Mucosa of stomach (tissue), 1 donor: Measurements from ENCODE around the gene PPP2R2D.

ENCODE experiments used
- H3K27me3 ChIP-seq: one replicate; pipeline ENCODE4 v1.7.0; 2013; ENCODE audit warnings: mild to moderate bottlenecking, low read length; ENCODE audit not compliant: control insufficient read depth, insufficient read depth
- H3K36me3 ChIP-seq: one replicate; pipeline ENCODE4 v1.7.0; 2013; ENCODE audit warnings: low read length; ENCODE audit not compliant: control insufficient read depth, insufficient read depth
- H3K4me1 ChIP-seq: one replicate; pipeline ENCODE4 v1.7.0; 2013; ENCODE audit warnings: mild to moderate bottlenecking, low read length; ENCODE audit not compliant: control insufficient read depth, insufficient read depth
- H3K4me3 ChIP-seq: one replicate; pipeline ENCODE4 v1.7.0; 2013; ENCODE audit warnings: low read length
- H3K9ac ChIP-seq: one replicate; pipeline ENCODE4 v1.7.0; 2013; ENCODE audit warnings: mild to moderate bottlenecking, low read length, moderate library complexity
- H3K9me3 ChIP-seq: one replicate; pipeline ENCODE4 v1.7.0; 2013; ENCODE audit warnings: mild to moderate bottlenecking, low read length, moderate library complexity; ENCODE audit not compliant: control insufficient read depth
- donor health status: Pancreatic carcinoma.

The PPP2R2D gene

DNA sequence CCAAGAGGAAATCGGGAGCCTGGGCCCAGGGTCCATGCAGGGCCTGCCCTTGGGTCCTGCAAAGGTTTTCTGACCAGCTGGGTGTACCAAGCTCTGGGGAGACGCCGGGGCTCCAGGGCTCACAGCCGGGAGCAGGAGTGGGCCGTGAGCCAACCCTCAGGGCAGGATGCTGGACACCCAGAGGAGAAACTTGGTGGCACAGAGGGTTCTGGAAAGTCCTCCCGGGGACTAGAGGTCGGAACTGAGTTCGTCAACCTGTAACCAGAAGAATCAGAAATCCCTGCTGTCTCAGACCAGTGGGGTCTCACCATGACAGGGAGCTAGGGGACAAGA, 29.2 kb upstream of the PPP2R2D start:
- peaks cover 5% of the 10 kb centered on the region for H3K4me1 ChIP-seq
- H3K4me3 ChIP-seq: no peak overlapping the region
- H3K27me3 ChIP-seq: peaks cover 13% of the 10 kb centered on the region
- no peaks in the 10 kb centered on the region for H3K36me3 ChIP-seq
- H3K9me3 ChIP-seq: no peaks in the 10 kb centered on the region
- no peak overlapping the region for H3K9ac ChIP-seq

GRCh38 chr10:131872011-131872826, 28.6 kb upstream of the PPP2R2D start:
- peaks cover 13% of the 10 kb centered on the region for H3K27me3 ChIP-seq

GRCh38 chr10:131872827-131873375, 27.9 kb upstream of the PPP2R2D start:
- peaks cover 5% of the 10 kb centered on the region for H3K4me1 ChIP-seq
- H3K27me3 ChIP-seq: peaks cover 13% of the 10 kb centered on the region
- no peak overlapping the region for H3K4me3 ChIP-seq
- no peak overlapping the region for H3K9ac ChIP-seq
- no peaks in the 10 kb centered on the region for H3K36me3 ChIP-seq
- H3K9me3 ChIP-seq: no peaks in the 10 kb centered on the region

More at GRCh38 chr10:131872011-131872826, 28.6 kb upstream of the PPP2R2D start:
- no peak overlapping the region for H3K4me3 ChIP-seq
- H3K9me3 ChIP-seq: no peaks in the 10 kb centered on the region
- no peaks in the 10 kb centered on the region for H3K36me3 ChIP-seq
- peaks cover 5% of the 10 kb centered on the region for H3K4me1 ChIP-seq
- no peak overlapping the region for H3K9ac ChIP-seq

- Histone ChIP-seq H3K9me3 (no peaks in the 10 kb centered on the region), H3K27me3 (peaks cover 13% of the 10 kb centered on the region)
These were observed 25.8 kb upstream of the PPP2R2D start for GRCh38 chr10:131874991-131875451.

GRCh38 chr10:131875501-131875900, 25.3 kb upstream of the PPP2R2D start:
- Histone ChIP-seq H3K9me3 (no peaks in the 10 kb centered on the region), H3K36me3 (no peaks in the 10 kb centered on the region), H3K9ac (no peak overlapping the region), H3K4me1 (peaks cover 5% of the 10 kb centered on the region), H3K4me3 (no peak overlapping the region), H3K27me3 (peaks cover 13% of the 10 kb centered on the region)

More at GRCh38 chr10:131874991-131875451, 25.8 kb upstream of the PPP2R2D start:
- H3K9ac ChIP-seq: no peak overlapping the region
- H3K4me1 ChIP-seq: peaks cover 5% of the 10 kb centered on the region
- no peak overlapping the region for H3K4me3 ChIP-seq
- no peaks in the 10 kb centered on the region for H3K36me3 ChIP-seq

DNA sequence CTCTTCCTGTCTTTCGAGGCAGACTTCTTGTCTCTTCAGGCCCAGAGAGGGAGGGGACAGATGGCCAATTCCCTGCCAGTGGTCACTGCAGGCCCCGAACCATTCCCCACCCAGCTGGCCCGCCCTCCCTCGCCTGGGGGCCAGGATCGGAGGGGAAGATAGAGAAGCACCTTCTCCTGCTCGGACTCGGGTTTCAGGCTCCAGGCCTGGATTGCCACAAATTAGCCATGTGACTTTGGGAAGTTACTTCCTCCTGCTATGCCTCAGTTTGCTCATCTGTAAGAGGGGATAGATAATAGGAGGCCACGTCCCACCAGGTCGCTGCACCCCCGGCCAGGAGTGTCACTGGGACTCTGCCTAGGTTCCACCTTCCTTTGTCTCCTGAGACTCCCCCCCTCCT, 24.8 kb upstream of the PPP2R2D start:
- H3K9ac ChIP-seq: no peak overlapping the region
- H3K4me3 ChIP-seq: no peak overlapping the region
- H3K4me1 ChIP-seq: peaks cover 5% of the 10 kb centered on the region
- no peaks in the 10 kb centered on the region for H3K36me3 ChIP-seq
- no peaks in the 10 kb centered on the region for H3K9me3 ChIP-seq
- H3K27me3 ChIP-seq: peaks cover 13% of the 10 kb centered on the region

DNA sequence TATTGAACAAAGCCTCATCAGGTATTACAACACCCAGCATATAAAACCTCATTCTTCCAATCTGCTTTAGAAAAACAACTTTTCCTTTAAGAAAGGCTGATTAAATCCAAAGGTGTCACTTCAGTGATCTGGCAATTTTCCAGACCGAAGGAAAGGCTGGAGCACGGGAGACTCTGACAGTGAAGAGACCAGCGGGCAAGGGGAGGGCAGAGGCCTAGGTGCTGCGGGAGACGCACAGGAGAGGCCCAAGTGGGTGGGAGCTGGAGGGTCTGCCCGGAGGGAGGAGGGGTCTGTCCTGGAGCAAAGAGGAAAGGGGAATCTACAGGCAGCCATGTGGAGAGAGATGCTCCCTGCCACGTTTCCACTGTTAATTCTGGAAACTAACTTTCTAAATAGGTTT, 24.3 kb upstream of the PPP2R2D start:
- H3K4me3 ChIP-seq: no peak overlapping the region
- H3K27me3 ChIP-seq: peaks cover 13% of the 10 kb centered on the region
- H3K36me3 ChIP-seq: no peaks in the 10 kb centered on the region
- peaks cover 5% of the 10 kb centered on the region for H3K4me1 ChIP-seq
- H3K9ac ChIP-seq: no peak overlapping the region
- H3K9me3 ChIP-seq: no peaks in the 10 kb centered on the region

DNA sequence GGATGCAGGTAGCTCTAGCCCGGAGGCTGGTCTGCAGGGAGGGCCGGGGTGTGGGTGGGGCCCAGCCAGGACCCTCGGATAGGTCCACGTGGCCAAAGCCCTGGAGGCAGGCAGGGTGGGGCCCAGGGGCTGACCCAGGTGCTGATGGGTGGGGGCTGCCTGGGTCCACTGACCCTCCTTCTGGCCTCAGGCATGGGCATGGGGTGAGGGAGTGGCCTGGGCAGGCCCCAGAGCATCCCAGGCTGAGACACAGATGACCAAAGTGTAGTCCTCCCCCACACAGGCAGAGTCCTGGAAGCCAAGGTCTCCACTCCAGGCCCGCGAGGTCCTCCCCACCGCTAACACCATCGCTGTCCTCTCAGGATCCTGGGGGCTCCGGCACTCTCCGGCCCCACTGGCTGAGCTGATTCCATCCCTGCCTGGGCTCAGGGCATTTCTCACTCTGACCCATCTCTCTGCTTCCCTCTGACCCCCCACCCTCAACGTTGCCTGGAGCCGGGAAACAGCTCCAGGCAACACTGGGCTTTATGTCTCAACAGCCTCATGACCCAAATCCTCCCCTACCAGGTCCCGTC, 20.7 kb upstream of the PPP2R2D start:
- no peak overlapping the region for H3K9ac ChIP-seq
- H3K36me3 ChIP-seq: no peaks in the 10 kb centered on the region
- H3K4me1 ChIP-seq: peaks cover 2% of the 10 kb centered on the region
- H3K4me3 ChIP-seq: no peak overlapping the region
- H3K27me3 ChIP-seq: peaks cover 20% of the 10 kb centered on the region
- no peaks in the 10 kb centered on the region for H3K9me3 ChIP-seq

- Histone ChIP-seq H3K27me3 (peaks cover 20% of the 10 kb centered on the region), H3K36me3 (no peaks in the 10 kb centered on the region), H3K4me3 (no peak overlapping the region), H3K9me3 (no peaks in the 10 kb centered on the region), H3K9ac (no peak overlapping the region), H3K4me1 (peaks cover 7% of the 10 kb centered on the region)
These were observed 19.5 kb upstream of the PPP2R2D start for GRCh38 chr10:131881104-131881880.

DNA sequence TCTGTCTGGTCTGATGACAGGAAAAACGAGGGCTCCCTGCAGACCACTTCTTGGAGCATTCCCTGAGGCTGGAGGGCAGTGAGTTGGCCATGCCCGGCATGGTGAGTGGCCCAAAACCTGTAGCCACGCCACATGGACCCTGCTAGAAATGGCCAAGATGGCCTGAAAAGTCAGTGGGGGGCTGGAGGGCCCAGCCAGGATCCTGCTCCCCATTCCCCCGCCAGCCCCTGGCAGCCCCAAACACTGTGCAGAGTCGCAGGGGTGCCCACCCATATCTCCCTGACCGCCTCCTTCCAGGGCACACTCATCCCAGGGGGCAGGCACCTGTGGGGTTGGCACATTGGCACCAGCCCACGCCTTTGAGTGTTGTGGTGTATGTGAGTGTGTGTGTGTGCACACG, 18.7 kb upstream of the PPP2R2D start:
- H3K9me3 ChIP-seq: no peaks in the 10 kb centered on the region
- no peak overlapping the region for H3K4me3 ChIP-seq
- H3K4me1 ChIP-seq: peaks cover 7% of the 10 kb centered on the region

DNA sequence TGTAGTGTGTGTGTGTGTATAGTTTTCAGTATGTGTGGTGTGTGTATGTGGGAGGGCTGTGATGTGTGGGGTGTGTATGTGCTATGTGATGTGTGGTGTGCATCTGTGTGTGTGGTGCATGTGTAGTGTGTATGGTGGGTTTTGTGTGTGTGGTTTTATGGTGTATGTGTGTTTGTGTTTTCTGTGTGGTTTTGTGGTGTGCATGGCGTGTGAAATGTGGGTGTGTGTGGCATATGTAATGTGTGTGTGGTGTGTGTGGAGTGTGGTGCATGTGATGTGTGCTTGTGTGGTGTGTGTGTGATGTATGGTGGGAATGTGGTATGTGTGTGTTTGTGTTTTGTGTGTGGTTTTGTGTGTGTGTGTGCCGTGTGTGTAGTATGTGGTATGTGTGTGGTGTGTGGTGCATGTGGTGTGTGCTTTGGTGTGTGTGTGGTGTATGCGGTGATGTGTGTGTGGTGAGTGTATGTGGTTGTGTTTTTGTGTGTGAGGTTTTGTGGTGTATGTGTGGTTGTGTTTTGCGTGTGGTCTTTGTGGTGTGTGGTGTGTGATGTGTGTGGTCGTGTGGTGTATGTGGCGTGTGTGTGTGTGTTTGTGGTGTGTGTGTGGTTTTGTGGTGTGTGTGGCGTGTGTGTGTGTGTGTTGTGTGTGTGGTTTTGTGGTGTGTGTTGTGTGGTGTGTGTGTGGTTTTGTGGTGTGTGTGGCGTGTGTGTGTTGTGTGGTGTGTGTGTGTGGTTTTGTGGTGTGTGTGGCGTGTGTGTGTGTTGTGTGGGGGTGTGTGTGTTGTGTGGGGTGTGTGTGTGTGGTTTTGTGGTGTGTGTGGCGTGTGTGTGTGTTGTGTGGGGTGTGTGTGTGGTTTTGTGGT, 18.0 kb upstream of the PPP2R2D start:
- no peak overlapping the region for H3K4me3 ChIP-seq
- no peaks in the 10 kb centered on the region for H3K36me3 ChIP-seq
- peaks cover 7% of the 10 kb centered on the region for H3K4me1 ChIP-seq
- H3K27me3 ChIP-seq: peaks cover 19% of the 10 kb centered on the region
- H3K9me3 ChIP-seq: no peaks in the 10 kb centered on the region
- no peak overlapping the region for H3K9ac ChIP-seq

More for the DNA sequence above, 18.7 kb upstream of the PPP2R2D start:
- Histone ChIP-seq H3K27me3 (peaks cover 19% of the 10 kb centered on the region), H3K36me3 (no peaks in the 10 kb centered on the region), H3K9ac (no peak overlapping the region)
